ENCODE data around the gene CDC45.
A peak's percentile ranks its signal among the peaks of the same experiment; 100 is the strongest.

Gene CDC45

GRCh38 chr22:19550382-19550781 lies 70.7 kb downstream of the CDC45 start:
- no peak for DNase-seq (ENCODE audit: low read depth, low spot score)
- TF ChIP-seq ZNF274 (IDR thresholded peaks at IDR 0.05; ENCODE audit: low read depth, low read length) = no peak
- TF ChIP-seq YY1 (IDR thresholded peaks at IDR 0.05; ENCODE audit: insufficient read depth, insufficient read length) = no peak
- no peak for TF ChIP-seq SUZ12 (IDR thresholded peaks at IDR 0.05; ENCODE audit: extremely low read depth, insufficient read depth, insufficient read length)
- no peak overlapping the region for H3K4me3 ChIP-seq (ENCODE audit: insufficient read length, low read depth)
- no peaks in the 10 kb centered on the region for H3K27me3 ChIP-seq (ENCODE audit: insufficient read depth, insufficient read length)
- H3K9me3 ChIP-seq (ENCODE audit: insufficient read depth, low read length) = peaks cover 8% of the 10 kb centered on the region; the same call in 1 of the 2 replicates
- peaks cover 3% of the 10 kb centered on the region for H3K4me1 ChIP-seq (ENCODE audit: insufficient read depth, insufficient read length)
- no peak overlapping the region for H3K9ac ChIP-seq (ENCODE audit: insufficient read length, low read depth)
- no peaks in the 10 kb centered on the region for H3K36me3 ChIP-seq (ENCODE audit: insufficient read depth, insufficient read length, low read length)

GRCh38 chr22:19553201-19553600 lies 73.5 kb downstream of the CDC45 start:
- TF ChIP-seq YY1 (IDR thresholded peaks at IDR 0.05; ENCODE audit: insufficient read depth, insufficient read length) (no peak), ZNF274 (IDR thresholded peaks at IDR 0.05; ENCODE audit: low read depth, low read length) (no peak), SUZ12 (IDR thresholded peaks at IDR 0.05; ENCODE audit: extremely low read depth, insufficient read depth, insufficient read length) (no peak)

DNA sequence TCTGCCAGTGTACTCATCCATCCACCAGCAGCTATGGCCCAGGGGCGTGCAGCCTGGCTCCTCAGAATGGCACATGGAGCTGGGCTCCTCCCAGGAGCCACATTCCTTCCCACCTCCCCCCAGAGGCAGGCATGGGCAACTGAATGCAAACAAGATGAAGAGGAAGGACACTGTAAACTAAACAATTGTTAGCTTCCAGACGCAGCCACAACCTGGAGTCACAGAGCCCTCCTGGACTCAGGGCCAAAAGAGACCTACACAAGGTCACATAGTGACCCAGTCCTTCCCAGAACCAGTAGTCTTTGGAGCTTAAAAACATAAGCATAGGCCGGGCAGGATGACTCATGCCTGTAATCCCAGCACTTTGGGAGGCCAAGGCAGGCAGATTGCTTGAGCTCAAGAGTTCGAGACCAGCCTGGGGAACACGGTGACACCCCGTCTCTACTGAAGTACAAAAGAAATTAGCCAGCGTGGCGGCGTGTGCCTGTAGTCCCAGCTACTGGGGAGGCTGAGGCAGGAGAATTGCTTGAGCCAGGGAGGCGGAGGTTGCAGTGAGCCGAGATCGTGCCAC lies 75.2 kb downstream of the CDC45 start:
- Histone ChIP-seq H3K36me3 (ENCODE audit: insufficient read depth, insufficient read length, low read length) (no peaks in the 10 kb centered on the region), H3K9ac (ENCODE audit: insufficient read length, low read depth) (no peak overlapping the region), H3K4me3 (ENCODE audit: insufficient read length, low read depth) (no peak overlapping the region), H3K4me1 (ENCODE audit: insufficient read depth, insufficient read length) (no peaks in the 10 kb centered on the region), H3K27me3 (ENCODE audit: insufficient read depth, insufficient read length) (no peaks in the 10 kb centered on the region), H3K9me3 (ENCODE audit: insufficient read depth, low read length) (peaks cover 8% of the 10 kb centered on the region; the same call in 1 of the 2 replicates)
- TF ChIP-seq ZNF274 (IDR thresholded peaks at IDR 0.05; ENCODE audit: low read depth, low read length) (no peak), YY1 (IDR thresholded peaks at IDR 0.05; ENCODE audit: insufficient read depth, insufficient read length) (no peak), SUZ12 (IDR thresholded peaks at IDR 0.05; ENCODE audit: extremely low read depth, insufficient read depth, insufficient read length) (no peak)
- peak; percentile 54 for DNase-seq (ENCODE audit: low read depth, low spot score)

More at GRCh38 chr22:19553201-19553600, 73.5 kb downstream of the CDC45 start:
- Histone ChIP-seq H3K4me1 (ENCODE audit: insufficient read depth, insufficient read length) (no peaks in the 10 kb centered on the region), H3K9ac (ENCODE audit: insufficient read length, low read depth) (no peak overlapping the region), H3K4me3 (ENCODE audit: insufficient read length, low read depth) (no peak overlapping the region), H3K27me3 (ENCODE audit: insufficient read depth, insufficient read length) (no peaks in the 10 kb centered on the region), H3K9me3 (ENCODE audit: insufficient read depth, low read length) (peaks cover 8% of the 10 kb centered on the region; the same call in 1 of the 2 replicates), H3K36me3 (ENCODE audit: insufficient read depth, insufficient read length, low read length) (no peaks in the 10 kb centered on the region)
- DNase-seq (ENCODE audit: low read depth, low spot score) = no peak

- Histone ChIP-seq H3K9ac (ENCODE audit: insufficient read length, low read depth) (no peak overlapping the region), H3K27me3 (ENCODE audit: insufficient read depth, insufficient read length) (no peaks in the 10 kb centered on the region), H3K36me3 (ENCODE audit: insufficient read depth, insufficient read length, low read length) (no peaks in the 10 kb centered on the region), H3K4me3 (ENCODE audit: insufficient read length, low read depth) (no peak overlapping the region), H3K4me1 (ENCODE audit: insufficient read depth, insufficient read length) (no peaks in the 10 kb centered on the region), H3K9me3 (ENCODE audit: insufficient read depth, low read length) (peaks cover 8% of the 10 kb centered on the region; the same call in 1 of the 2 replicates)
- no peak for DNase-seq (ENCODE audit: low read depth, low spot score)
- TF ChIP-seq SUZ12 (IDR thresholded peaks at IDR 0.05; ENCODE audit: extremely low read depth, insufficient read depth, insufficient read length) (no peak), ZNF274 (IDR thresholded peaks at IDR 0.05; ENCODE audit: low read depth, low read length) (no peak), YY1 (IDR thresholded peaks at IDR 0.05; ENCODE audit: insufficient read depth, insufficient read length) (no peak)
Measured at GRCh38 chr22:19555651-19556050, 75.9 kb downstream of the CDC45 start.

GRCh38 chr22:19556963-19557545 lies 77.3 kb downstream of the CDC45 start:
- Histone ChIP-seq H3K4me3 (ENCODE audit: insufficient read length, low read depth) (no peak overlapping the region), H3K27me3 (ENCODE audit: insufficient read depth, insufficient read length) (no peaks in the 10 kb centered on the region), H3K9ac (ENCODE audit: insufficient read length, low read depth) (no peak overlapping the region), H3K9me3 (ENCODE audit: insufficient read depth, low read length) (peaks cover 8% of the 10 kb centered on the region; the same call in 1 of the 2 replicates), H3K36me3 (ENCODE audit: insufficient read depth, insufficient read length, low read length) (no peaks in the 10 kb centered on the region), H3K4me1 (ENCODE audit: insufficient read depth, insufficient read length) (no peaks in the 10 kb centered on the region)
- TF ChIP-seq SUZ12 (IDR thresholded peaks at IDR 0.05; ENCODE audit: extremely low read depth, insufficient read depth, insufficient read length) (no peak), YY1 (IDR thresholded peaks at IDR 0.05; ENCODE audit: insufficient read depth, insufficient read length) (no peak), ZNF274 (IDR thresholded peaks at IDR 0.05; ENCODE audit: low read depth, low read length) (no peak)
- no peak for DNase-seq (ENCODE audit: low read depth, low spot score)

- TF ChIP-seq YY1 (IDR thresholded peaks at IDR 0.05; ENCODE audit: insufficient read depth, insufficient read length) (no peak), SUZ12 (IDR thresholded peaks at IDR 0.05; ENCODE audit: extremely low read depth, insufficient read depth, insufficient read length) (no peak), ZNF274 (IDR thresholded peaks at IDR 0.05; ENCODE audit: low read depth, low read length) (no peak)
- H3K9me3 ChIP-seq (ENCODE audit: insufficient read depth, low read length) = no peaks in the 10 kb centered on the region
- H3K4me1 ChIP-seq (ENCODE audit: insufficient read depth, insufficient read length) = no peaks in the 10 kb centered on the region
- no peaks in the 10 kb centered on the region for H3K27me3 ChIP-seq (ENCODE audit: insufficient read depth, insufficient read length)
- no peak overlapping the region for H3K9ac ChIP-seq (ENCODE audit: insufficient read length, low read depth)
- H3K4me3 ChIP-seq (ENCODE audit: insufficient read length, low read depth) = no peak overlapping the region
- no peaks in the 10 kb centered on the region for H3K36me3 ChIP-seq (ENCODE audit: insufficient read depth, insufficient read length, low read length)
- DNase-seq (ENCODE audit: low read depth, low spot score) = no peak
Measured at GRCh38 chr22:19559324-19559811, 79.6 kb downstream of the CDC45 start.

- TF ChIP-seq ZNF274 (IDR thresholded peaks at IDR 0.05; ENCODE audit: low read depth, low read length) (no peak), SUZ12 (IDR thresholded peaks at IDR 0.05; ENCODE audit: extremely low read depth, insufficient read depth, insufficient read length) (no peak)
- Histone ChIP-seq H3K27me3 (ENCODE audit: insufficient read depth, insufficient read length) (no peaks in the 10 kb centered on the region), H3K4me1 (ENCODE audit: insufficient read depth, insufficient read length) (no peaks in the 10 kb centered on the region), H3K9me3 (ENCODE audit: insufficient read depth, low read length) (no peaks in the 10 kb centered on the region), H3K4me3 (ENCODE audit: insufficient read length, low read depth) (no peak overlapping the region), H3K9ac (ENCODE audit: insufficient read length, low read depth) (no peak overlapping the region), H3K36me3 (ENCODE audit: insufficient read depth, insufficient read length, low read length) (no peaks in the 10 kb centered on the region)
- DNase-seq (ENCODE audit: low read depth, low spot score) = no peak
Measured at GRCh38 chr22:19559956-19560355, 80.2 kb downstream of the CDC45 start.

Data from NT2/D1 (cell line).